Mucosa of stomach (tissue), 1 donor: ENCODE results near the gene QSER1.
"Not testable (repeated sequence)": the region's sequence is repeated elsewhere in the genome, so short reads cannot be mapped to it uniquely, and the experiment has no call there.

Experiments
- H3K27me3 ChIP-seq: one replicate; pipeline ENCODE4 v1.7.0; 2013; ENCODE audit warnings: mild to moderate bottlenecking, low read length; ENCODE audit not compliant: control insufficient read depth, insufficient read depth
- H3K36me3 ChIP-seq: one replicate; pipeline ENCODE4 v1.7.0; 2013; ENCODE audit warnings: low read length; ENCODE audit not compliant: control insufficient read depth, insufficient read depth
- H3K4me1 ChIP-seq: one replicate; pipeline ENCODE4 v1.7.0; 2013; ENCODE audit warnings: mild to moderate bottlenecking, low read length; ENCODE audit not compliant: control insufficient read depth, insufficient read depth
- H3K4me3 ChIP-seq: one replicate; pipeline ENCODE4 v1.7.0; 2013; ENCODE audit warnings: low read length
- H3K9ac ChIP-seq: one replicate; pipeline ENCODE4 v1.7.0; 2013; ENCODE audit warnings: mild to moderate bottlenecking, low read length, moderate library complexity
- H3K9me3 ChIP-seq: one replicate; pipeline ENCODE4 v1.7.0; 2013; ENCODE audit warnings: mild to moderate bottlenecking, low read length, moderate library complexity; ENCODE audit not compliant: control insufficient read depth
- donor health status: Pancreatic carcinoma.

QSER1 gene

DNA sequence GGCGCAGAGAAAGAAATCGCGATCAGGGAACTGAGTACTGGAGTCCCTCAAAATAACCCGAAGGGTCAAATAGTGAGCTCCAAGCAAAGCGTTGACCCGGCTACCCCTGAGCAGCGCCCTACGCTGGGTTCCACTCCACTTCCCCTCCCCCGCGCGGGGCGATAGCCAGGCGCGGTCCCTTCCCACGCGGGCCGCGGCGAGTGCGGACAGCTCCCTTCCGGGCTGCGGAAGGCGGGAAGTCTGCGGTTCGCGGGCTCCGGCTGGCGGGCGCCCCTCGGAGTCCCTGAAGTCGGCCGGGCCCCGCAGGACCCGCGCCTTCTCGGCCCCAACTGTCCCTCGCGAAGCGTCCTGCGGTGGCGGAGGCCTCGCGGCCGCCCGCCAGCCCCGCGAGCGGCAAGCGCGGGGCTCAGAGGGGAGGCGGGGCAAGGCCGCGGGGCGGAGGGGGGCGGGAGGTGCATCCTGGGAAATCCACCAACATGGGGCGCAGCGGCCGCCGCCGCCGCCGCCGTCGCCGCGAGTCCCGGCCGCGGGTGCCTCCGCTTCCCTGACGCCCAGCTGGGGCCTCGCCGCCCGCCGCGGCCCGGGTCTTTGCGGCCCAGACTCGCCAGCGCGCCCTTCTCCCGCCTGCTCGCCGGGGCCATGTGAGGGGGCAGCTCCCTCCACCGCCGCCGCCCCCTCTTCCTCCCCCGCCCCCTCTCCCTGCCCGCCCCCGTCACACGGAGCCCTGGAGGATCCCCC lies at the start of gene QSER1:
Gene QSER1, plus strand, starts transcription at position 457 of the 738 bp plus-strand sequence. CDS start 315 bp downstream, outside the sequence.
- H3K4me3 ChIP-seq = peak within 1 kb of the TSS; percentile 63
- H3K9ac ChIP-seq = peak within 1 kb of the TSS; percentile 94
- H3K9me3 ChIP-seq = no peaks in the 10 kb centered on the region
- H3K36me3 ChIP-seq = peaks cover 3% of the 10 kb centered on the region
- H3K4me1 ChIP-seq = peaks cover 9% of the 10 kb centered on the region
- no peaks in the 10 kb centered on the region for H3K27me3 ChIP-seq

DNA sequence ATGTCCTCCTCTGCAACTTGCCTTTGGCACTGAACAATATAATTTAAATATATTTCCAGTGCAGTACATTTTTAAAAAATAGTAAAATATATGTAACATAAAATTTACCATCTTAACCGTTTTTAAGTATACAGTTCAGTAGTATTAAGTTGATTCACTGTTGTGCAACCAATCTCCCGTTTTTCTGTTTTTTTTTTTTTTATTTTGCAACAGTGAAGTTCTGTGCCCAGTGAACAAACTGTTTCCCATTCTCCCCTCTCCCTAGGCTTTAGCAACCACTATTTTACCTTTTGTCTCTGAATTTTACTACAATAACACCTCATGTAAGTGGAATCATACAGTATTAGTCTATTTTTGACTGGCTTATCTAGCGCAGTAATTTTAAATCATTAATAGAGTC lies 49.1 kb upstream of the QSER1 start:
- no peaks in the 10 kb centered on the region for H3K9me3 ChIP-seq
- no peak overlapping the region for H3K4me3 ChIP-seq
- no peaks in the 10 kb centered on the region for H3K27me3 ChIP-seq
- no peak overlapping the region for H3K9ac ChIP-seq
- no peaks in the 10 kb centered on the region for H3K4me1 ChIP-seq
- no peaks in the 10 kb centered on the region for H3K36me3 ChIP-seq

DNA sequence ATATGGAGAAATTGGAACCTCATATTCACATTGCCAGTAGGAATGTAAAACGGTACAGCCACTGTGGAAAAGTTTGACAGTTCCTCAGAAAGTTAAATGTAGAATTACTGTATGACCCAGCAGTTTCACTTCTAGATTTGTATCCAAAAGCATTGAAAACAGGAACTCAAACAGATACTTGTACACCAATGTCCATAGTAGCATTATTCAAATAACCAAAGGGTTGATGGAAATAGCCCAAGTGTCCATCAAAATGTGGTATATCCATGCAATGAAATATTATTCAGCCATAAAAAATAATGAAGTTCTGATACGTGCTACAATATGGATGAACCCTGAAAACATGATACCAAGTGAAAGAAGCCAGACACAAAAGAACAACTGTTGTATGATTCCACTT lies 45.1 kb upstream of the QSER1 start:
- no peak overlapping the region for H3K4me3 ChIP-seq
- H3K9me3 ChIP-seq = no peaks in the 10 kb centered on the region
- H3K27me3 ChIP-seq = no peaks in the 10 kb centered on the region
- no peaks in the 10 kb centered on the region for H3K4me1 ChIP-seq
- no peaks in the 10 kb centered on the region for H3K36me3 ChIP-seq
- H3K9ac ChIP-seq = no peak overlapping the region

DNA sequence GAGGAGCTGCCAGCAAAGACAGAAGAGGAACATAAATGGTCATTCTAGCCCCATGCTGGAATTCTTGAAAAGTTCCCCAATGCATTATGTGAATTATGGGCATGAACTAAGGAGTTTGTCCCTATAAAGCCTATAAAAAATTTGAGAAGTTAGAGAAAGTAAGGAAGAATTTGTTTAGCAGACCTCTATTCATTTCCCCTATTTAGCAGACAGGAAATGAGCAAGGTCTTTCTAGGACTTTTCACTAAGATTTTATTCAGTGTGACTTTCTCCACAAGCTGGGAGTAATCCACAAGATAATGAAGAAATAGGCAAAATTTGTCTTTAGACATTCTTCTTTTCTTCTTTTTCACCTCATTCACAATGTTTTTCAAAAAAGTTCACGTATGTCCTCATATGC lies 42.9 kb upstream of the QSER1 start:
- H3K4me3 ChIP-seq = no peak overlapping the region
- H3K36me3 ChIP-seq = no peaks in the 10 kb centered on the region
- H3K9ac ChIP-seq = no peak overlapping the region
- no peaks in the 10 kb centered on the region for H3K9me3 ChIP-seq
- H3K4me1 ChIP-seq = no peaks in the 10 kb centered on the region
- H3K27me3 ChIP-seq = no peaks in the 10 kb centered on the region

DNA sequence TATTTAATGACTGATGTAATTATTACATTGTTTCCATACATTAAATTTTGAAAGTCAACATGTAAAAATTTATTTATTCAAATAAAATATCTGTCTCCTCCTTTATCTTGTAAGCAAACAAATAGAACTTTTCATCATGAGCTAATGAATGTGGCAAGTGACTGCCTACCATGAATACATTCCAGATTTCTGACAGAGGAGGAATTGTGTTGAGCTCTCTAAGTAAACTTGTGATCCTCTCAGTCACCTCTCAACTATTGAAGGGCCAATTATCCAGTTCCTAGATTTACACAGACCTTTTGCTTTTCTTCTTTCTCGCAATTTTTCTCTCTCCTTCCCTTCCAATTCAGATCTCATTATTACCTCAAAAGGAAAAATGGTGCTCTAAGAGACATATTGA lies 41.4 kb upstream of the QSER1 start:
- Histone ChIP-seq H3K27me3 (no peaks in the 10 kb centered on the region), H3K36me3 (no peaks in the 10 kb centered on the region), H3K4me3 (no peak overlapping the region), H3K9ac (no peak overlapping the region), H3K9me3 (no peaks in the 10 kb centered on the region), H3K4me1 (no peaks in the 10 kb centered on the region)

DNA sequence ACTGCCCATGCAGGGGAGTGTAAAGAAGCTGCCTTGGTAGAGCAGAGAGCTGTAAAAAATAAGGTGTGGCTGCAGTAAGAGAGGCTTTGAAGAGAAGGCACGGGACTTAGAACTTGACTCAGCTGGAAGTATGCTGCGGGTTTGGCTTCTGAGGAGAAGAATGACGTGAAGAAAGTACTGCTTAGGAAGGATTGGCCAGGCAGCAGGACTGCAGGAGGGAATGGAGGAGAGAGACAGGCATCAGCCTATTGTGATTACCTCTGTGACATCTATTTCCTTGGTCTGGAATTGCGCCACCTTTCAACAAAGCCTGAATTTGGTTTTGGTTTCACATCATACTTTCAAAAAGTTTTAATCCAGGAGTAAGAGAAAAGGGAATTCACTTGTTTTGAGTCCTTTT lies 40.4 kb upstream of the QSER1 start:
- Histone ChIP-seq H3K36me3 (no peaks in the 10 kb centered on the region), H3K9me3 (no peaks in the 10 kb centered on the region), H3K9ac (no peak overlapping the region), H3K4me3 (no peak overlapping the region), H3K4me1 (no peaks in the 10 kb centered on the region), H3K27me3 (no peaks in the 10 kb centered on the region)

DNA sequence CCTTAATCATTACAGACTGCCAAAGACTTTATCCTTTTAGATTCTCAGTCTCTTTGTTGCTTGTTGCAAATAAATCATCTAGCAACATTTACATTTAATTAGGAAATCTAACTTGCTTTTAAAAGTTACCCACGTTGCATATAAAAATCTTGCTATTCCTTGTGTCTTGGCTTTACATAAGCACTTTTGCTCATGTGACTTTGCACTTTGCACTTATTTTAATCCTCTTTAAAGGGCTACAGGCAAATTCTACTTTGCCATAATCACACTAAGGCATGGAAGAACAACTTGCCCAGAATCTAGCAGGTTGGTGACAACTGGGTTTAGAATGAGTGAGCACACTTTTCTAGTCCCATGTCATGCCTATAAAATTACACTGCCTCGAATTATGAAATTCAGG lies 37.0 kb upstream of the QSER1 start:
- Histone ChIP-seq H3K9ac (no peak overlapping the region), H3K4me3 (no peak overlapping the region), H3K9me3 (no peaks in the 10 kb centered on the region), H3K27me3 (no peaks in the 10 kb centered on the region), H3K36me3 (no peaks in the 10 kb centered on the region), H3K4me1 (no peaks in the 10 kb centered on the region)

DNA sequence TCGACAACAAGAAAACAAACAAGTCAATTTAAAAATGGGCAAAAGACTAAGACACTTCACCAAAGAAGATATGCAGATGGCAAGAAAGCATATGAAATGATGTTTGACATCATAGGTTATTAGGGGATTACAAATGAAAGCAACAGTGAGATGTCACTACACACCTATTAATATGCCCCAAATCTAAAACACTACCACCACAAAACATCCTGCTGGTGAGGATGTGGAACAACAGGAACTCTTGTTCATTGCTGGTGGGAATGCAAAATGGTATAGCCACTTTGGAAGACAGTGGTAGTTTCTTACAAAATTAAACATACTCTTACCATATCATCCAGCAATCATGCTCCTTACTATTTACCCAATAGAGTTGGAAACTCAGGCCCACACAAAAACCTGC lies 33.9 kb upstream of the QSER1 start:
- no peaks in the 10 kb centered on the region for H3K4me1 ChIP-seq
- no peak overlapping the region for H3K9ac ChIP-seq
- no peaks in the 10 kb centered on the region for H3K27me3 ChIP-seq
- H3K36me3 ChIP-seq = no peaks in the 10 kb centered on the region
- H3K9me3 ChIP-seq = no peaks in the 10 kb centered on the region
- H3K4me3 ChIP-seq = no peak overlapping the region

DNA sequence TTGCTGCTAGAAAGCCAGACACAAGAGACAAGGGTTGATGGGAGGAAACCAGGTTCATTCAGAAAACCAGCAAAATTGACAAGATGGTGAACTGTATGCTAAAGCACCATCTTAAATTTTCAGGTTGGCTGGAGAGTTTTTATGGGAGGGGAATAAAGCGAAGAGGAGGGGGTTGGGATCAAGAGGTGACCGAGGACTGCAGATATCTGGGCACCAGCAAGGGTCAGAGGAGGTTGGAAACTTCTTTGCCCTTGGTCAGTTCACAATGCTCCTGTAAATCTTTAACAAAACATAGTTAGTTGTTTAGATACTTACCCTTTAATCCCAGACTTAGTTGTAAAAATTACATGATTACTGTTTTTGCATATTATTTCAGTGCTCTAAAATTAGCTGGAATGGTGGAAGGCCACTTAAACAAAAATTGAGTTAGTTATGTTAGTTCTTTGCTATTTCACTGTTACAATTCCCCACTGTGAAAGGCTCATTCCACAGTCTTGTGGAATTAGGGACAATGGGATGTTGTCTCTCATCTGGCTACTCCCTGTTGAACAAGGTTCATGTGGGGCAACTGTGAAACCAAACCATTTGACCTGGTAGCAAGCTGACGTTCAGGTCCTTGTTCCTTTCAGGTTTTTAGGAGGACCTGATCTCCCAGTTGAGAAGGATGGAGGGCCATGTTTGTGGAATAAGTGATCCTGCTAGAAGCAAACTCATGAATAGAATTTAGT lies 30.6 kb upstream of the QSER1 start:
- Histone ChIP-seq H3K36me3 (no peaks in the 10 kb centered on the region), H3K4me1 (no peaks in the 10 kb centered on the region)

DNA sequence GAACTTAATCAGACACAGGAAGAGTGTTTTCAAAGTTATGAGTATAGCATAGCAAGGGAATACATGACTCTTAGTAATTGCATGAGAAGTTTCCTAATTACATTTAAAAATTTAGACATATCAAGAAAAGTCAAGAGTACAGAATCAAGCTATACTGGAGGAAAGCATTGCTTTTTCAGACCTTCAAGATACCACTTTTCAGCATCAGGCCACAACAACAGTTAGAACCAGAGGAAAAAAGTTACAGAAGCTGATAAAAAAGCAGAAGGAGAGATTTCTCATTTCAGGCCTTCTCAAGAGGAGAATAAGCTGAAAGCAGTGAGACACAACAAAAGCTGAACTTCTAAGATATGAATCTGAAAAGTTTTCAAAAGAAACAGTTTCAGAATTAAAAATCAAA lies 28.1 kb upstream of the QSER1 start:
- H3K27me3 ChIP-seq = peaks cover 4% of the 10 kb centered on the region

More for the DNA sequence above, 30.6 kb upstream of the QSER1 start:
- H3K9ac ChIP-seq = no peak overlapping the region
- peaks cover 4% of the 10 kb centered on the region for H3K27me3 ChIP-seq
- H3K9me3 ChIP-seq = no peaks in the 10 kb centered on the region
- no peak overlapping the region for H3K4me3 ChIP-seq

DNA sequence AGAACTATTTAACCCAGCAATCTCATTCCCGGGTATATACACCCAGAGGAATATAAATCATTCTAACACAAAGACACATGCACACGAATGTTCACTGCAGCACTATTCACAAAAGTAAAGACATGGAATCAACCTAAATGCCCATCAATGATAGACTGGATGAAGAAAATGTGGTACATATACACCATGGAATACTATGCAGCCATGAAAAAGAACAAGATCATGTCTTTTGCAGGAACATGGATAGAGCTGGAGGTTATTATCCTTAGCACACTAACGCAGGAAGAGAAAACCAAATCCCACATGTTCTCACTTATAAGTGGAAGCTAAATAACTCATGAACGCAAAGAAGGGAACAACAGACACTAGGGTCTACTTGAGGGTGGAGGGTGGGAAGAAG lies 23.9 kb upstream of the QSER1 start:
- not testable (repeated sequence) for H3K36me3 ChIP-seq, H3K4me3 ChIP-seq, H3K4me1 ChIP-seq, H3K9me3 ChIP-seq, H3K27me3 ChIP-seq, H3K9ac ChIP-seq

More for the DNA sequence above, 28.1 kb upstream of the QSER1 start:
- H3K4me3 ChIP-seq = no peak overlapping the region
- no peak overlapping the region for H3K9ac ChIP-seq
- no peaks in the 10 kb centered on the region for H3K9me3 ChIP-seq
- H3K36me3 ChIP-seq = no peaks in the 10 kb centered on the region
- H3K4me1 ChIP-seq = no peaks in the 10 kb centered on the region

DNA sequence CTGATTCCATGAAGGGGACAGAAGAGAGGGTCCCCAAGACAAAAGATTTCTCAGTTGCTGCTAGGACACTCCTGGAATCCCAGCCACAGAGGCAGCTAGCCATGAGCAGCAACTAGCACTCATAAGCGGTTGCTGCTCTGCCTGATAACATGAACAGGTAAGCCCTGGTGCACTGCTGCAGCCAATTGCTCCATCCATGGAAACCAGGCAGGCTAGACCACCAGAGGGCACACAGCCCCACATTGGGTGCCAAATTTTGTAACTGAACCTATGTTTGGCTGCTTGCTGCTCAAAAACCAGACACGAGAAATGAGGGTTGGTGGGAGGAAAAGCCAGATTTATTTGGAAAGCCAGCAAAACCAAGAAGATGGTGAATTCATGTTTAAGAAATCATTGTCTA lies 21.9 kb upstream of the QSER1 start:
- Histone ChIP-seq H3K4me3 (no peak overlapping the region), H3K27me3 (peaks cover 4% of the 10 kb centered on the region), H3K9ac (no peak overlapping the region), H3K36me3 (no peaks in the 10 kb centered on the region), H3K9me3 (no peaks in the 10 kb centered on the region), H3K4me1 (no peaks in the 10 kb centered on the region)
